Gastrocnemius medialis (tissue), 4 donors: ENCODE measurements around the gene KCNK13.

Experiments used
- CTCF ChIP-seq, 5 experiments: fragments of 450-650 bp in 3 of 5; fragments of 200-600 bp in 2 of 5; sonication (generic) in 2 of 5; IDR thresholded peaks in 4 of 5; conservative IDR thresholded peaks in 1 of 5; 1 replicate in 4 of 5; 2 replicates in 1 of 5; pipeline ENCODE4 v1.5.1; 2016 to 2019; ENCODE audit warnings: antibody characterized with exemption in 5 of 5, mild to moderate bottlenecking in 3 of 5, moderate library complexity in 3 of 5
- POLR2A ChIP-seq, 2 donors: fragments of 450-650 bp; IDR thresholded peaks; one replicate each; pipeline ENCODE4 v1.6.1; 2017; ENCODE audit warnings: antibody characterized with exemption in 2 of 2, mild to moderate bottlenecking in 2 of 2, moderate library complexity in 2 of 2

GRCh38 chr14:90159146-90159545, 97.4 kb downstream of the KCNK13 start:
- TF ChIP-seq POLR2A (IDR thresholded peaks at IDR 0.05) (no peak), CTCF (IDR thresholded peaks at IDR 0.05 in 4 of 5, conservative IDR thresholded peaks at IDR 0.05 in 1 of 5) (no peak)
